GM12878 (cell line): ENCODE measurements around the gene ERFL. TPM values are rescaled to one million over a fixed set of nuclear protein-coding genes. Genes with fewer than 3 reads are reported as not detected.

Experiments
- ATAC-seq: fragments of 200-7000 bp; cut with Tn5 transposase; 3 replicates; pipeline ENCODE4 v1.9.1; 2020; ENCODE audit warnings: mild to moderate bottlenecking, moderate library complexity
- BruUV-seq: library from RNA; stranded (reverse); fragments of 400-500 nt; replicated peaks from 2 replicates; lab custom pipeline; 2021; lab: Mats Ljungman, UMichigan
- CTCF ChIA-PET: fragments of 300-600 bp; sonication (Branson Sonifier 250); formaldehyde crosslinking; extraction: SDS; loops from one replicate; lab custom pipeline; 2021; ENCODE audit warnings: inconsistent platforms; lab: Yijun Ruan, JAX
- POLR2A ChIA-PET: fragments of 350-600 bp; formaldehyde crosslinking; extraction: SDS; loops from one replicate; lab custom pipeline; 2021; ENCODE audit warnings: inconsistent platforms; lab: Charles Lee
- RAD21 ChIA-PET: fragments of 300-600 bp; sonication (Branson Sonifier 250); formaldehyde crosslinking; loops from one replicate; lab custom pipeline; 2023; ENCODE audit warnings: antibody characterized with exemption; ENCODE audit not compliant: unreplicated experiment; lab: Charles Lee
- SMC1A ChIA-PET: fragments of 300-600 bp; sonication (Branson Sonifier 250); formaldehyde crosslinking; loops from one replicate; lab custom pipeline; 2023; ENCODE audit not compliant: unreplicated experiment, uncharacterized antibody; lab: Charles Lee
- DNase-seq: peaks from one replicate; pipeline ENCODE4 v3.0.0-alpha.2; 2011; ENCODE audit warnings: low read depth, low spot score
- FAIRE-seq: peaks from 3 replicates; lab custom pipeline; 2011; peaks lifted over from hg19 to GRCh38; lab: Jason Lieb, UNC
- H2AFZ ChIP-seq: 2 replicates; pipeline ENCODE4 v1.6.0; 2011; ENCODE audit warnings: low read depth, low read length, control low read depth; ENCODE audit not compliant: control insufficient read depth
- H3K27ac ChIP-seq: 2 replicates; pipeline ENCODE4 v1.5.1; 2011; ENCODE audit warnings: control low read depth; ENCODE audit not compliant: control insufficient read depth, insufficient read depth
- H3K27me3 ChIP-seq, 2 experiments: replicated peaks in 1 of 2; 2 replicates each; pipeline versions ENCODE4 v1.6.0 to v1.6.1; 2011; ENCODE audit warnings: low read length in 1 of 2; ENCODE audit not compliant: control insufficient read depth in 2 of 2, insufficient read depth in 2 of 2
- H3K36me3 ChIP-seq, 2 experiments: 2 replicates each; pipeline ENCODE4 v1.5.1; 2011; ENCODE audit warnings: low read length in 1 of 2; ENCODE audit not compliant: control insufficient read depth in 2 of 2, insufficient read depth in 2 of 2
- H3K4me1 ChIP-seq: 2 replicates; pipeline ENCODE4 v1.6.1; 2011; ENCODE audit warnings: mild to moderate bottlenecking, low read length, moderate library complexity, mixed read lengths; ENCODE audit not compliant: control insufficient read depth, insufficient read depth
- H3K4me2 ChIP-seq: 2 replicates; pipeline ENCODE4 v1.6.0; 2011; ENCODE audit warnings: control low read depth; ENCODE audit not compliant: control insufficient read depth, insufficient read depth
- H3K4me3 ChIP-seq: fragments of 200-600 bp; sonication (generic); 2 replicates; pipeline ENCODE4 v1.5.1; 2016
- H3K79me2 ChIP-seq: 2 replicates; pipeline ENCODE4 v1.6.0; 2011; ENCODE audit warnings: low read length; ENCODE audit not compliant: control insufficient read depth, insufficient read depth
- H3K9ac ChIP-seq: 2 replicates; pipeline ENCODE4 v1.8.0; 2011; ENCODE audit warnings: low read length, control low read depth, mixed read lengths; ENCODE audit not compliant: control insufficient read depth, insufficient read depth
- H3K9me3 ChIP-seq: replicated peaks from 3 replicates; pipeline ENCODE4 v1.5.1; 2011; ENCODE audit warnings: mild to moderate bottlenecking, low read length; ENCODE audit not compliant: control insufficient read depth, insufficient read depth
- H4K20me1 ChIP-seq: 2 replicates; pipeline ENCODE4 v1.6.0; 2011; ENCODE audit not compliant: control insufficient read depth, insufficient read depth
- BACH1 ChIP-seq: fragments of 450-650 bp; IDR thresholded peaks from 2 replicates; pipeline ENCODE4 v1.6.1; 2017; ENCODE audit warnings: mild to moderate bottlenecking, borderline replicate concordance
- CBX3 ChIP-seq: fragments of 200-600 bp; sonication (generic); IDR thresholded peaks from 2 replicates; pipeline ENCODE4 v1.6.1; 2016; ENCODE audit warnings: low read depth, borderline replicate concordance
- ELK1 ChIP-seq: IDR thresholded peaks from 2 replicates; pipeline ENCODE4 v1.6.1; 2012; ENCODE audit warnings: low read depth, low read length, improper control_type of control experiment
- HDGF ChIP-seq: fragments of 450-650 bp; IDR thresholded peaks from 2 replicates; pipeline ENCODE4 v1.6.1; 2016; ENCODE audit warnings: antibody characterized with exemption
- IKZF1 ChIP-seq: fragments of 450-650 bp; conservative IDR thresholded peaks from 2 replicates; pipeline ENCODE4 v1.6.1; 2017; ENCODE audit warnings: antibody characterized with exemption, mild to moderate bottlenecking
- IRF5 ChIP-seq: fragments of 450-650 bp; IDR thresholded peaks from 2 replicates; pipeline ENCODE4 v1.6.1; 2017; ENCODE audit warnings: borderline replicate concordance
- MAX ChIP-seq: IDR thresholded peaks from 2 replicates; pipeline ENCODE4 v1.6.1; 2012; ENCODE audit warnings: low read depth, low read length, improper control_type of control experiment
- NR2C1 ChIP-seq: fragments of 450-650 bp; IDR thresholded peaks from 2 replicates; pipeline ENCODE4 v1.6.1; 2017; ENCODE audit warnings: antibody characterized with exemption, mild to moderate bottlenecking, moderate library complexity
- RB1 ChIP-seq: fragments of 450-650 bp; formaldehyde crosslinking; IDR thresholded peaks from 2 replicates; pipeline ENCODE4 v1.6.1; 2017; ENCODE audit warnings: mild to moderate bottlenecking, borderline replicate concordance
- SUPT20H ChIP-seq: IDR thresholded peaks from 2 replicates; pipeline ENCODE4 v1.6.1; 2011; ENCODE audit warnings: low read depth, mild to moderate bottlenecking, low read length, moderate library complexity, borderline replicate concordance; ENCODE audit not compliant: control insufficient read depth
- WRNIP1 ChIP-seq: IDR thresholded peaks from 2 replicates; pipeline ENCODE4 v1.6.1; 2011; ENCODE audit warnings: low read depth, low read length, improper control_type of control experiment, borderline replicate concordance
- YY1 ChIP-seq: IDR thresholded peaks from 2 replicates; pipeline ENCODE4 v1.6.1; 2011; ENCODE audit warnings: low read depth, mild to moderate bottlenecking, low read length
- ZBTB33 ChIP-seq: fragments of 450-650 bp; IDR thresholded peaks from 2 replicates; pipeline ENCODE4 v1.6.1; 2017; ENCODE audit warnings: mild to moderate bottlenecking
- WGBS: methylation state at CpG from one replicate; pipeline ENCODE4 v1.1.6; 2016; ENCODE audit warnings: low lambda C conversion rate; ENCODE audit not compliant: insufficient replicate concordance, insufficient coverage; ENCODE audit errors: missing lambda C conversion rate; 5-methylcytosine and 5-hydroxymethylcytosine counted together
- in situ Hi-C: fragments of 300-500 bp; cut with MboI; formaldehyde crosslinking; loops from 9 replicates; pipeline ENCODE4 v1.14.3; 2018; ENCODE audit warnings: mixed read lengths
- intact Hi-C: fragments of 100-400 bp; cut with micrococcal nuclease; formaldehyde crosslinking; loops from one replicate; pipeline ENCODE4 v1.14.2; 2022; ENCODE audit not compliant: unreplicated experiment
- polyA plus RNA-seq, 11 experiments: library from polyadenylated mRNA; depleted of rRNA in 4 of 11; unstranded in 6 of 11; stranded (reverse) in 5 of 11; fragments of >200 nt; fragmentation: Nextera tagmentation in 4 of 11; fragmentation: Illumina TruSeq in 1 of 11; extraction: Ambion mirVana in 4 of 11; extraction: Trizol in 1 of 11; gene quantifications; 1 replicate in 1 of 11; 2 replicates in 10 of 11; pipeline versions ENCODE4 v1.2.1 to v1.2.3, GENCODE V29; 2011 to 2016; ENCODE audit warnings: inconsistent platforms in 2 of 11, missing spikeins in 2 of 11, low read depth in 1 of 11
- total RNA-seq, 4 experiments: library from RNA; depleted of rRNA in 3 of 4; stranded (reverse); fragments of >200 nt in 3 of 4; fragmentation: Illumina TruSeq in 1 of 4; extraction: Trizol in 1 of 4; gene quantifications; 2 replicates each; pipeline versions ENCODE4 v1.2.1 to v1.2.3, GENCODE V29; 2013 to 2021

The ERFL gene
- total and polyA plus RNA-seq, 10 of the 15 experiments (the other 5 are each of a cell fraction or from before 2014, with no cell fraction given), result 0.04 to 0.10 (median 0.05) TPM; not detected in 7

- TF ChIP-seq IRF5, result no peak
- no peak for TF ChIP-seq NR2C1
- TF ChIP-seq HDGF, result no peak
- no peak for TF ChIP-seq WRNIP1
- peak; percentile 30 for TF ChIP-seq IKZF1
Observed at GRCh38 chr19:41928221-41928683, at the start of gene ERFL (continued).

GRCh38 chr19:41977916-41978315, 49.7 kb upstream of the ERFL start:
- ChIA-PET SMC1A (no interaction called here), CTCF (no interaction called here), RAD21 (no interaction called here), POLR2A (no interaction called here)
- H3K9me3 ChIP-seq, result no peaks in the 10 kb centered on the region
- H2AFZ ChIP-seq, result no peak overlapping the region
- no peak overlapping the region for H3K9ac ChIP-seq
- no peaks in the 10 kb centered on the region for H4K20me1 ChIP-seq
- H3K79me2 ChIP-seq, result no peaks in the 10 kb centered on the region
- intact Hi-C loops, result no loop called here
- no peaks in the 10 kb centered on the region for H3K36me3 ChIP-seq
- no peaks in the 10 kb centered on the region for H3K4me1 ChIP-seq
- no peaks in the 10 kb centered on the region for H3K27me3 ChIP-seq
- in situ Hi-C loops, result no loop called here
- ATAC-seq (no peak), DNase-seq (no peak), FAIRE-seq (no peak)
- no TSS peak for BruUV-seq
- no peak overlapping the region for H3K4me3 ChIP-seq
- H3K27ac ChIP-seq, result no peak overlapping the region
- WGBS, result 44% methylated on average over 22 of the region's 22 CpGs
- H3K4me2 ChIP-seq, result no peak overlapping the region
- TF ChIP-seq IRF5 (no peak), SUPT20H (no peak), ELK1 (no peak), RB1 (no peak), BACH1 (no peak), ZBTB33 (no peak), MAX (no peak), YY1 (no peak), CBX3 (no peak)
